NCI-H187 (cell line): ENCODE results near the gene WFDC10B.
"Not testable (repeated sequence)": the region's sequence is repeated elsewhere in the genome, so short reads cannot be mapped to it uniquely, and the experiment has no call there.

Experiments used
- DNase-seq, 2 experiments: peaks; one replicate each; lab custom pipeline; 2025; lab: John Stamatoyannopoulos, UW

The WFDC10B gene

GRCh38 chr20:45647441-45648050, 57.3 kb downstream of the WFDC10B start:
- DNase-seq: no peak

- no peak for DNase-seq
Observed at GRCh38 chr20:45646875-45647274, 57.9 kb downstream of the WFDC10B start.

GRCh38 chr20:45645869-45646268, 59.0 kb downstream of the WFDC10B start:
- not testable (repeated sequence) for DNase-seq

- DNase-seq: not testable (repeated sequence)
Observed at GRCh38 chr20:45641076-45641475, 63.7 kb downstream of the WFDC10B start.

- no peak for DNase-seq
Observed at GRCh38 chr20:45639687-45640086, 65.1 kb downstream of the WFDC10B start.

- no peak for DNase-seq
Observed at GRCh38 chr20:45636513-45636912, 68.3 kb downstream of the WFDC10B start.
